ENCODE data around the gene PSMF1.
"Not testable (repeated sequence)": the region's sequence is repeated elsewhere in the genome, so short reads cannot be mapped to it uniquely, and the experiment has no call there.

The PSMF1 gene

DNA sequence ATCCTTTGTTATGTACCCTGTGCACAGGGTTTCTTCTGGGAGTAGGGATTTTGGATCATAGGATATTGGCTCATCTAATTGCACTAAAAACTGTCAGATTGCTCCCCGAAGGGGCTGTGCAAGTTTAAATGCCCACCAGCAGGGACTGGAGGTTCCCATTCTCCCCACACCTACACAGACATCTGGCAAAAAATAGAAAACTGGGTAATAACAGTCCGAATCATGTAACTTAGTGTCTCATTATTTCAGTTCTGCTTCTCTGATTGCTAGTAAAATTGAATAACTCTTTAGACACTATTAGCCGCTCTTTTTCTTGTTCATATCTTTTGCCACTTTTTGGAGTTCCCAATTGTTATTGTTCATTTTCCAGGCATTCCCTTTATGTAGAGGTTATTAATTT is 5.3 kb downstream of the PSMF1 start:
- DNase-seq, result no peak

DNA sequence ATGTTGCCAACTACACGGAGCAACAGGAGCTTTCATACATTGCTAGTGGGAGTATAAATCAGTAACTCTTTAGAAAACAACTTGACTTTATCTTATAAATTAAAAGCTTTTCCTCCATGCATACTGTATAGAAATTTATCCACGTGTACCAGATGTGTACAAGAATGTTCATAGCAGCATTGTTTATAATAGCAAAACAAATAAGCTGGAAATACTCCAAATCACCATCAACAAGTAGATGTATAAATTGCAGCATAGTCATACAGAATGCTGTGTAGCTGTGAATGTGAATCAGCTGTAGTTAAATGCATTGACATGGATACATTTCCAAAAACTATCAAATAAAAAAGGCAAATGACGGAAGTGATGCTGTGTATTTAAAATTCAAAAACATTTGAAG is 6.0 kb downstream of the PSMF1 start:
- no peak for DNase-seq

DNA sequence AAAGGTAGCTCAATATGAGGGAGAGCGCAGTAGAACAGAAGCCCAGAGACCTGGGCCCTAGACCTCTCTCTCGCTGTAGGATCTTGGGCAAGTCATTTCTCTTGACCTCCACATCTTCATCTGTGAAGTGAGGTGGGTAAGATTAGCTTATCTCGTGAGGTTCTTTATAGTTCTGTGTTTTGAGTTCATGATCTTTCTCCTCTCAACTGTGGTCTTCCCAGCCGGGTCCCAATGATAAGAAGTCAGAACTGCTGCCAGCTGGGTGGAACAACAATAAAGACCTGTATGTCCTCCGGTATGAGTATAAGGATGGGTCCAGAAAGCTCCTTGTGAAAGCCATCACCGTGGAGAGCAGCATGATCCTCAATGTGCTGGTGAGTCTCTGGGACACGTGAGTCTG is 6.9 kb downstream of the PSMF1 start:
- DNase-seq, result no peak

DNA sequence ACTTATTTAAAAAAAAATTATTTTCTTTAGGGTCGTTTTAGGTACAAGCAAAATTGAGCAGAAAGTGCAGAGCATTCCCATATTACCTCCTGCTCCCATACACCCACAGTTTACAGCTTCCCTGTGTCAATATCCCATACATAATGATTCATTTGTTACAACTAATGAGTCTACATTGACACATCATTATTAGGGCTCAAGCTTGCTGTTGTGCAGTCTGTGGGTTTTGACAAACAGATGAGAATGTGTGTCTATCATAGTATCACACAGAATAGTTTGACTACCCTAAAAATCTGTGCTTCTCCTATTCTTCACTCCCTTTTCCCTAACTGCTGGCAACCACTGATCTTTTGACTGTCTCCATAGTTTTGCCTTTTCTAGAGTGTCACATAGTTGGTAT is 9.4 kb downstream of the PSMF1 start:
- no peak for DNase-seq

DNA sequence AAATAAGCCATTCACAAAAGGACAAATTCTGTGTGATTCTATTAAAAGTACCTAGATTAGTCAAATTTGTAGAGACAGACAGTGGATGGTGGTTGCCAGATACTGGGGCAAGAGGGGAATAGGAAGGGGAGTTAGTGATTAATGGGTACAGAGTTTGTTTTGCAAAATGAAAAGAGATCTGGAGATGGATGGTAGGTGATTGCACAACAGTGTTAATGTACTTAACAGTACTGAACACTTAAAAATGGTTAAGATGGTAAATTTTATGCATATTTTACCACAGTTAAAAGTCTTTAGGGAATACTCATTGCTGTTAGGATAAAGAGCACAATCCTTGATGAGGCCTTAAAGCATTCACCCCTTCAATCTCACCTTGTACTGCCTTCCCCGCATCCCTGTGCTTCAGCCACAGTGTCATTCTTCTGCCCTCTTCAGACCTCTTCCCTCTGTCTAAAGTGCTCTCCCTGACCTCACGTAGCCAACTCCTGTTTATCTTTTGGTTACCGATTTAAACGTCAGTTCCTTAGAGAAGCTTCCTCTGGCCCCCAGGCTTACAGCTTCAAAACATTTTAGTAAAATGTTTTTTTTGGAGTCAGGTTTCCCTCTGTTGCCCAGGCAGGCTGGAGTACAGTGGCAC is 11.8 kb downstream of the PSMF1 start:
- DNase-seq, result no peak

DNA sequence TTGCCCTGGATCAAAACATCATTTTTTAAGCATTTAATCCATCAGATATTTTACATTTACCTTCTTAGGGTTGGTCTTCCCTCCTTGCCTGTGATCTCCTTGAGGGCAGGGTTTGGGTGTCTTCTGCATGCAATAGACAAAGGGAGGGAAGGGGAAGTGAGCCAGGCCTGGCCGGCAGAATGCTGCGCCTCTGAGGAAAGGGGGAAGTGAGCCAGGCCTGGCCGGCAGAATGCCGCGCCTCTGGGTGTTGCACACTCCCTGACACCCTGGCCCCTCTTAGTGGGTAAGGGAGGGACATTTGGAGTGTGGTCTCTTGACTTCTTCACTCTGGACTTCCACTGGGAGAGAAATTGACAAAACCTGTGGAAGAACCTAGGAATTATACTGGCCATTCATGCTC is 12.4 kb downstream of the PSMF1 start:
- DNase-seq, result peak; percentile 37

DNA sequence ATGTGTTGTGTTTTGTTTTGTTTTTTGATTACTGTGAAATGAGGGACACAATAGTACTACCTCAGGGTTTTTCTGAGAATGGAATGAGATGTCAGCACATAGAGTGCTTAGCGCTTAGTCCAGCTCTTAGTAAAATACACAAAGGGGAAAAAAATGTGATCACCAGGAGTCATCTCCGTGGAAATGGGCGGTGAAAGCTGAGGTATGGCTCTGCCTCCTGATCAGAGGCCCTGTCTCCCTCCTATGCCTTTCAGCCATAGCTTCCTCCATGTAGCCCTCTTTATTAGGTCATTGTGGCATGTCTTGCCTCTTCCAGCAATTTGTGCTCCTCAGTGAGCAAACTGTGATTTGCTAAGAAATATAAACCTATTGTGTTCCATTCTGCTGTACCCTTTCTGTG is 13.0 kb downstream of the PSMF1 start:
- DNase-seq, result no peak

DNA sequence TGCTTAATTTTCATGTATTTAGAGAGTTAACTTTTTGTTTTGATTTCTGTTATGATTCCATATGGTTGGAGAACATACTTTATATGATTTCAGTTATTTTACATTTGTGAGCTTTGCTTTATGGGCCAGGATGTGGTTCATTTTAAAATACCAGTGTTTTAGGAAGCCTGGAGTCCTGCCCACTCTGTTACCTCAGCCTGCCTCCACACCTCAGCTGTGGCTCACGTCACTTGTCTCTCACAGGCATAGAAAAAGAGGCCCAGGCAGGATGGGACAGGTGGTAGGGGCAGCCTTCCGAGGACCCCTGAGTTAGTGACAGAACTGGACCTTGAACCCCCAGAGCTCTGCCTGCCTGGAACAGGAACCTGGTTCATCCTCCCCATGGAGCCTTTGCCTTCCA is 16.0 kb downstream of the PSMF1 start:
- no peak for DNase-seq

DNA sequence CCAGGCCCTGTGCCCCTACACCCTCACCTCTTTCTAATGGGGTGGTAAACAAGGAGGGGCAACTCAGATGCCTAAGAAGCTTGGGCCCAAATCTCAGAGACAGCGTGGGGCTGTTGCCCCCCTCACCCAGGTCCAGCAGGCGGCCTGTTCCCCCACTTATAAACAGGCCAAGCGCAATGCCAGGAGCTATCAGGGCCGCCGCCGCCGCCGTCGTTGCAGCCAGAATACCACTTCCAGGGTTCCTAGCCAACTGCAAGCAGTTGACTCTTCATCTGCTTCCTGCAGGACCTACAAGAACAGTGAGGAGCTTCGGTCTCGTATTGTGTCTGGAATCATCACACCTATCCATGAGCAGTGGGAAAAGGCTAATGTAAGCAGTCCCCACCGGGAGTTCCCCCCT is 16.4 kb downstream of the PSMF1 start:
- DNase-seq, result no peak

DNA sequence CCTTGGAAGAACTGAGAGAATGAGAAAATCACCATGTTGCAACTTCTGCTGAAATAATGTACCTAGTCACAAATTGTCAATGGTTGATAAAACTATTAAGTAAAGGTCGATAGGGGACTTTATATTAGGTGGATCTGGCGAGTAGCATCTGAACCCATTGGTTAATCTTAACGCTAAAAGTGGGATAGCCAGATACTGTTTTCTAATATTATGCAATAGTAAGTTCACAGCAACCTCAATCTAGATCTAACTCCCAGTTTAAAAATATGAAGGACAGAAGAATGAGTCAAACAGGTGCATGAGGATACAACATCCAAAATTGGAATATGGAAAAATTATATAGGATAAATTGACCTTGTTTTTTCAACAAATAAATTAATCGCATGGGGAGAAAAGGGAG is 18.8 kb downstream of the PSMF1 start:
- DNase-seq, result no peak

DNA sequence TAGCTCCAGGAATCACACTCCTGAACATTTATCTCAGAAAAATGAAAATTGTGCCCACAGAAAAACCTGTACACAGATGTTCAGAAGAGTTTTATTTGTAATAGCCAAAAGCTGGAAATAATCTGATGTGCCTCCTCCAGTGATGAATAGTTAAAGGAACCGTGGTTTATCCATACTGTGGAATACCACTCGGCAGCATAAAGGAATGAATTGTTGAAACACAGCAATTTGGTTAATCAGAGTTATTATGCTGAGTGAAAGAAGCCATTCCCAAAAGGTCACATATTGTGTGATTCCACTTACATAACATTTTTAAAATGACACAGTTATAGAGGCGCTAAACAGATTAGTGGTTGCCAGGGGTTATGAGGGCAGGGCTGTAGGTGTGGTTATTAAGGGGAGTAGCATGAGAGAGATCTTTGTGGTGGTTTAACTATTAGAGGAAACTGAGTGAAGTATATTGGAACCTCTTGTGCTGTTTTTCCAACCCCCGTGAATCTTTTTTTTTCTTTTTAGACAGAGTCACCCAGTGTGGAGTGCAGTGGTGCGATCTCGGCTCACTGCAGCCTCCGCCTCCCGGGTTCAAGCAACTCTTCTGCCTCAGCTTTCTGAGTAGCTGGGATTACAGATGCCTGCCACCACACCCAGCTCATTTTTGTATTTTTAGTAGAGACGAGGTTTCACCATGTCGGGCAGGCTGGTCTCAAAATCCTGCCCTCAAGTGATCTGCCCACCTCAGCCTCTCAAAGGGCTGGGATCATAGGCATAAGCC is 26.2 kb downstream of the PSMF1 start:
- no peak for DNase-seq

DNA sequence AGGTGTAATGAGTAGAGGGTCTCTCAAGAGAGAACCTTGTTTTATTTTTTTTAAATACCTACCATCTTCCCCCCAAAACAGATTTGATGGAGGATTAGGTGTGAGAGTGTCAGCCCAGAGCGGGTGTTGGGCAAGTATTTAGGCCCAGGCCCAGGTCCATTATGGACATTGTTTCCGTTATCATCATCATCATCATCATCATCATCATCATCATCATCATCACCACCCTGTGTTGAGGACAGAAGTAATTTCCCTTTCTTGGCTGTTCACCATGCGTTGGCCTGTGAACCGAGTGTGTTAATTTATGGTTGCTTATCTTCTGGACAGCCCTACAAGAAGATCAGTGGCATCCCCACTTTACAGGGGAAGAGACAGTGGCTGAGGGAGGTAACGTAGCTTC is 28.6 kb downstream of the PSMF1 start:
- no peak for DNase-seq

DNA sequence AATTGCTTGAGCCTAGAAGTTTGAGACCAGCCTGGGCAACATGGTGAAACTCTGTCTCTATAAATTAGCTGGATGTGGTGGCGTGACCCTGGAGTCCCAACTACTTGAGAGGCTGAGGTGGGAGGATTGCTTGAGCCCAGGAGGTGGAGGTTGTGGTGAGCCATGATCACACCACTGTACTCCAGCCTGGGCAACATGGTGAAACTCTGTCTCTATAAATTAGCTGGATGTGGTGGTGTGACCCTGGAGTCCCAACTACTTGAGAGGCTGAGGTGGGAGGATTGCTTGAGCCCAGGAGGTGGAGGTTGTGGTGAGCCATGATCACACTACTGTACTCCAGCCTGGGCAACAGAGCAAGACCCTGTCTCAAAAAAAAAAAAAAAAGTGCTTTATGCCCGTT is 31.4 kb downstream of the PSMF1 start:
- DNase-seq, result not testable (repeated sequence)

DNA sequence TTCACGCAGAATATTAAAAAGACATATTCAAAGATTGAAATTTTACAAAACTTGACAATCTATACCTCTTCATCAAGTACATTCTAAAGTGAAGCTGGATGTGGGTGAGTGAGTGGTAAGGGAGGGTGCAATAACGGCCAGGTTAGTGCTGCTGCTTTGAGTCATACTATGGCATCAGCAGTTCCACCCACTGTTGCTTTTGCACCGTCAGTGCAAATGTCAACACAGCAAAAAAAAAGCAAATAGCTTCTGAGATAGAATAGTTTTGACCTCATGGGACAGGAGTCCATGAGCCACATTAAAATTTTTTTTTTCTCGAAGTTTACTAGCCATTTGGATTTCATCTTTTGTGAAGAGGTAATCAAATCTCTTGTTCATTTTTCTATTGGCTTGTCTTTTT is 31.8 kb downstream of the PSMF1 start:
- DNase-seq, result no peak

DNA sequence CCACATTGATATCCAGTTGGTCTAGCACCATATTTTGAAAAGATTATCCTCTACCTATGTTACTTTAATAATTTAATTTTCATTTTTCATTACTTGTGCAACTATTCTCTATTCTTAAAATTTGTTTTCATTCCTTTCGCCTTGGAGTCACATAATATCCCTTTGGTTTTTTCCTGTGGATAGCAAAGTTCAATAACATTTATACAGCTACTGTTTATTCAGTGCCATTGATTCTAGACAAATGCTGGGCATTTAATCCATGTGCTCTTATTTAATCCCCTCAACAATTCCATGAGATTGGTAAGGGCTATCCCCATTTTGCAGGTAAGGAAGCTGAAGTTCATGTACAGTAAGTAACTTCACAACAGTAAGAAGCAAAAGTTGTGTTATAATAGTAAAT is 32.6 kb downstream of the PSMF1 start:
- DNase-seq, result no peak

DNA sequence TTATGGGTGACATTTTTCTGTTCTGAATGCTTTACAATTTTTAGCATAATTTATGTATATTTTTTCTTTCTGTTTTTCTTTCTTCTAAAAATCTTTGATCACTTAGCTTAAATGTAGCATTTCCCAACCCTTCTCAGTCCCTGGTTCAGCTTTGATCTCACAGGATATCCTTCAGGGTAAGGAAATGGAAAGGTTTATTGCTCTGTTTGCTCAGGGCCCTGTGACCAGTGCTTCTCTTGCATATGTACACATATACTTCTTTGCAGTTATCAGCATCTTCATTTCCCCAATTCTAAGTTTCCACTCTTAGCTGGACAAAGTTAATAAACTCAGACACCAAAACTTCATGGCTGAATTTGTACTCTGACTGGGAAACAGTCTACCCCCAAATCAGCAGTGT is 35.8 kb downstream of the PSMF1 start:
- DNase-seq, result no peak

DNA sequence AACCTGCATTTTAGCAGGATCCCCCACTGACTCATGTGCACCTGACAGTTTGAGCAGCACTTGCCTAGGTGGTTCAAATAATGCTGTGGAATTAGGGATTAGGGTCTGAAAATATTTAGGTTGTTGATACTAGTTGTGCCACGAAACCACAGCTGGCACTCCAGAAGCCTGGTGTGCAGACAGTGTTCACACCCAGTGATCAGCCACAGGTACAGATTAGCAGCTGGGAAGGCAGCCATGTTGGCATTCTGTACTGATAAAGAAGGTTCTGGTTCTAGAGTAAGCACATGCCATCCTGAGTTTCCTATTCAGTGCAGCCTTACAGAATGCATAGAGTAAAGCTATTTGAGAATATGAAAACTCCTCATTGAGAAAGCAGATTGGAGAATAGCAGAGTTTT is 36.3 kb downstream of the PSMF1 start:
- no peak for DNase-seq

DNA sequence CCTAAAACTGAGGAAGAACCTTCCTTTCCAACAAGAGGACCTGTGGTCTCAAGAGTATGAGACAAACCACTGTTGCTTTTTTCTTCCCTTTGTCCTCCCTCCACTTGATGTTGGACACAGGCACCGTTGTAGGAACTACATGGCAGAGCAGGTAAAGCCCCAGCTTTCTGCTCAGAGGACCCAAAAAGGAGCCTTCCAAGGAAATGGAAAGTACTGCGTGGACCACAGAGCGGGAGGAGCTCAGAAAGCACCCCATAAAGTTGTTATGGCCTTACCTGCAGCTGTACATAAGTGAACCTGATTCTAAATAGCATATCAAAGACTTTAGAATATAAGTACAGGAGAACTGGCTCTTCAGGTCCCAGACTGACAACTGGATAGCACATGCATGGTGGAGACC is 36.9 kb downstream of the PSMF1 start:
- DNase-seq, result no peak

DNA sequence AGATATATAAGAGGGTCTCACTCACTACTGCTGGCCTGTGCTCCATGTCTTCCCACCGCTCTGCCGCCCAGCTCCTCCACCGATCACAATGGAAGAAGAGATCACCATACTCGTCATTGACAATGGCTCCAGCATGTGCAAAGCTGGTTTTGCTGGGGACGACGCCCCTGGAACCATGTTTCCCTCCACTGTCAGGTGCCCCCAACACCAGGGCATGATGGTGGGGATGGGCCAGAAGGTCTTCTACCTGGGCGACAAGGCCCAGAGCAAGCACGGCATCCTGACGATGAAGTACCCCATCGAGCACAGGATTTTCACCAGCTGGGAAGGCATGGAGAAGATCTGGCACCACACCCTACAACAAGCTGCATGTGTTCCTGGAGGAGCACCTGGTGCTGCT is 42.1 kb downstream of the PSMF1 start:
- no peak for DNase-seq

DNA sequence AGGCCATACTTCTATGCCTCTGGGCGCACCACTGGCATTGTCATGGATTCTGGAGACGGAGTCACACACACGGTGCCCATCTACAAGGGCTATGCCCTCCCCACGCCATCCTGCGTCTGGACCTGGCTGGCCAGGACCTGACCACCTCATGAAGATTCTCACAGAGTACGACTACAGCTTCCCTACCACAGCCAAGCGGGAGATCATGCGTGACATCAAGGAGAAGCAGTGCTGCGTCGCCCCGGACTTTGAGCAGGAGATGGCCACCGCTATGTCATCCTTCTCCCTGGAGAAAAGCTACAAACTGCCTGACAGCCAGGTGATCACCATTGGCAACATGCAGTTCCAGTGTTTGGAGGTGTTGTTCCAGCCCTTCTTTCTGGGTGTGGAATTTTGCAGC is 42.6 kb downstream of the PSMF1 start:
- no peak for DNase-seq

DNA sequence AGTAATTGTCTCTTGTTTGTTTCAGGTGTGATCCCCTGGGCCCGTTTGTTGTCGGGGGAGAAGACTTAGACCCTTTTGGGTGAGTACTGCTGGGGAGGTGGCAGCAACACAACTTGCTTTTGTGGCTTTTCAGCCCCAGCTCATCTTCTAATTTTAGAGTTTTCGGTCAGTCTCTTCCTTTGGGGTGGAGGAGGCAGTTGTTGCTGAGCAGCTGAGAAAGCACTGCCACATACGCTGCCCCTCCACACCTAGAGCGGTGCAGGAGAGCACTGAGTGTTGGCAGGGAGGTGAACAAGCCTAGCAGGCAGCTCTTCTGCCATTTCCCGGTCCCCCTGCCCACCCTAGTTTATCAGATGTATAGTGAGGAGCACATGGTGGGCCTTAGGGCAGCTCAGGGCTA is 44.7 kb downstream of the PSMF1 start:
- no peak for DNase-seq

DNA sequence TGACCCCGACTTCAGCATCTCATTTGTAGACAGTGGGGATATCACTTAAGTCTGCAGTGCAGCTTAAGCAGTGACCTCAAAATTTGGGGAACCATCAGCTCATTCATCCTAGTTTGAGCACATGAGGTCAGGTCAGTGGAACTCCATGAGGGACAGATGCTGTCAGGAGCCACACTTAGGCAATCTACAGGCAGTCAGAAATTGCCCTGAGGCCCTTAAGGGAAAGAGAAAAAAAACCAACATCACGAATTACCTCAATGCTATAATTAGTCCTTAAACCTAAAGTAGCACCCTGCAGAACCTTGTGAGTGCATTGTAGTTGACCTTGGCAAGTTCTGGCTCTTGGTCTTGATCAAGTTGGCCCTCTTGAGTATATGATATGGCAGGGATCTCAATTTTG is 45.3 kb downstream of the PSMF1 start:
- no peak for DNase-seq

DNA sequence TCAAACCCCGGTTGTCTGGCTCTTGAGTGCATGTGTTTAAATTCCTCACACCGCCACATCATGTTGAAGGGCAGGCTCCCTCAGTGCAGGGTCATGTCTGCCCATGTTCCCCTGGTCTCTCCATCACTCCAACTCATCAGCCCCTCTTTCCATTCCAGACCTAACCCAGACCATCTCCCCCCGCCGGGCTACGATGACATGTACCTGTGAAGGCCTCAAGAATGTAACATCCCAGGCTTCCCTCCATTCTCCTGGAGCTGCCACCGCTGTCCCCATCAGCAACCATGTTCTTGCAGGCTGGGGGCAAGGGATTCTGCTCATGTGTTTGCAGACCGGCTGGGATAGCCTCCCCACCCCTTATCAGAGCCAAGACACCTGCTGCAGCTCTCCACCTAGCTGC is 46.5 kb downstream of the PSMF1 start:
- no peak for DNase-seq

DNA sequence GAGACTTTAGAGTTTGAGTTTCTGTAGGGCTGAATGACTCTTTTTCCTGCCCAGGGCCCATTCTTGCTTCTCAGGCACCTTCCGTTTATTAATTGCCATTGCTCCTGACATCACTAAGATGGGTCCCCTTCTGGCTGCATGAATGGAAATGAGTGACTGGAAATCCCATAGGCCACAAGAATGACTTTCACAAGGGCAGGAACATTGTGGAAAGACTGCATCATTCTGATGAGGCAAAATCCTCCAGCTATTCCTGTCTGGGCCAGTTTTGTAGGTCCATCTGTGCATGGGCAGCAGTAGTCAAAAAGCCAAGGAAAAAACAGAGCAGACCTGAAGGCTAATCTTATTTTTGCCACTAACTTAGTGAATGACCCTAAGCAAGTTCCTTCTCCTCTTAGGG is 47.1 kb downstream of the PSMF1 start:
- DNase-seq, result no peak

DNA sequence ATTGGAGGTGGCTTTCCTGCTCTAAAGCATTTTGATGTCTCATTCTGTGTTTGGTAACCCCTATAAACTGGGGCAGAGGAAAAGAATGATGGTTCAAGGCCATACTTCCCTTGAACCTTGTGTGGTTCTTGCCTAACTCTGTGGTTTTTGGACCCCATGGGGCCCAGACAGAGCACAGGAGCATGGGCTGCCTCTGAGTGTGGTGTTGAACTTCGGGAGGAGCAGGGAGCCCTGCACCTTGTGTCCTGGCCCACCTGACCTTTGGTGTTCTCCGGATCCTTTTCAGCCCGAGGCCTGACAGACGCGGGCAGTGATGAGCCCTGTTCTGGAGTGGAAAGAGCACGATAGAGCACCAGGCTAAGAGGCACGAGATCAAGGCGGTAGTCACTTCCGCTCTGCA is 47.5 kb downstream of the PSMF1 start:
- no peak for DNase-seq
